Retinal pigment epithelial cell (primary cell): ENCODE results near the gene NOP53.
"Not testable (repeated sequence)": the region's sequence is repeated elsewhere in the genome, so short reads cannot be mapped to it uniquely, and the experiment has no call there.

Experiments used
- DNase-seq: peaks from one replicate; pipeline ENCODE4 v3.0.0-alpha.2; 2010; ENCODE audit warnings: low read depth
- H3K4me3 ChIP-seq: 2 replicates; pipeline ENCODE4 v1.5.1; 2011; ENCODE audit warnings: mild to moderate bottlenecking, low read length, control low read depth, moderate library complexity
- CTCF ChIP-seq: conservative IDR thresholded peaks from 2 replicates; pipeline ENCODE4 v1.5.1; 2011; ENCODE audit warnings: low read depth, low read length, control low read depth, inconsistent platforms

The NOP53 gene

GRCh38 chr19:47713046-47714021 is 32.0 kb upstream of the NOP53 start, which contains the start of gene EHD2:
Gene EHD2 (plus strand): TSS chr19:47713422. CDS start chr19:47716613, 3,191 bp downstream.
- DNase-seq, result no peak
- TF ChIP-seq CTCF, result peak; percentile 85
- peak within 1 kb of the TSS; percentile 72 for H3K4me3 ChIP-seq

GRCh38 chr19:47714339-47714738 is 31.0 kb upstream of the NOP53 start:
- peak overlapping the region; percentile 72 for H3K4me3 ChIP-seq

GRCh38 chr19:47714855-47715254 is 30.5 kb upstream of the NOP53 start:
- DNase-seq, H3K4me3 ChIP-seq: not testable (repeated sequence)

More at GRCh38 chr19:47714339-47714738, 31.0 kb upstream of the NOP53 start:
- TF ChIP-seq CTCF, result no peak
- DNase-seq, result no peak

- no peak for DNase-seq
- no peak for TF ChIP-seq CTCF
- H3K4me3 ChIP-seq, result no peak overlapping the region
Measured at GRCh38 chr19:47716270-47716937, 28.9 kb upstream of the NOP53 start.

- not testable (repeated sequence) for H3K4me3 ChIP-seq, DNase-seq
Measured at GRCh38 chr19:47718415-47719046, 26.8 kb upstream of the NOP53 start.

- H3K4me3 ChIP-seq, result no peak overlapping the region
- DNase-seq, result no peak
- no peak for TF ChIP-seq CTCF
Measured at GRCh38 chr19:47719047-47719859, 26.1 kb upstream of the NOP53 start.

- H3K4me3 ChIP-seq, result no peak overlapping the region
- TF ChIP-seq CTCF, result no peak
- DNase-seq, result no peak
Measured at GRCh38 chr19:47720669-47721422, 24.5 kb upstream of the NOP53 start.
